OCI-LY1 (cell line): ENCODE results near the gene GC.

Experiments used
- H2AFZ ChIP-seq: fragments of 200-600 bp; sonication (generic), shearing (Covaris generic); 2 replicates; pipeline ENCODE4 v1.6.0; 2014; ENCODE audit warnings: antibody characterized with exemption, mild to moderate bottlenecking, low read length
- H3F3A ChIP-seq: fragments of 200-600 bp; sonication (generic), shearing (Covaris generic); 2 replicates; pipeline ENCODE4 v1.6.0; 2014; ENCODE audit warnings: mild to moderate bottlenecking, antibody characterized with exemption, low read length, moderate library complexity; ENCODE audit not compliant: insufficient read depth
- H3K27ac ChIP-seq: fragments of 200-600 bp; sonication (generic); 2 replicates; pipeline ENCODE4 v1.5.1; 2014; ENCODE audit warnings: low read length, mixed run types, mild to moderate bottlenecking, low read depth; ENCODE audit not compliant: poor library complexity, severe bottlenecking
- H3K27me3 ChIP-seq: fragments of 200-600 bp; sonication (generic); 2 replicates; pipeline ENCODE4 v1.6.0; 2014; ENCODE audit warnings: antibody characterized with exemption, mild to moderate bottlenecking, low read length, moderate library complexity; ENCODE audit not compliant: insufficient read depth
- H3K36me3 ChIP-seq: fragments of 200-600 bp; sonication (generic); 2 replicates; pipeline ENCODE4 v1.6.1; 2014; ENCODE audit warnings: mild to moderate bottlenecking, antibody characterized with exemption, low read length, moderate library complexity, mixed read lengths; ENCODE audit not compliant: insufficient read depth
- H3K4me1 ChIP-seq: fragments of 200-600 bp; sonication (generic); 2 replicates; pipeline ENCODE4 v1.5.1; 2014; ENCODE audit warnings: mild to moderate bottlenecking, low read length, moderate library complexity; ENCODE audit not compliant: insufficient read depth, severe bottlenecking
- H3K4me2 ChIP-seq: fragments of 200-600 bp; sonication (generic), shearing (Covaris generic); 2 replicates; pipeline ENCODE4 v1.6.1; 2014; ENCODE audit warnings: low read length
- H3K4me3 ChIP-seq: fragments of 200-600 bp; sonication (generic); 2 replicates; pipeline ENCODE4 v1.5.1; 2014; ENCODE audit warnings: low read length, low read depth, mild to moderate bottlenecking, mixed read lengths; ENCODE audit not compliant: poor library complexity, severe bottlenecking
- H3K79me2 ChIP-seq: fragments of 200-600 bp; shearing (Covaris generic); 2 replicates; pipeline ENCODE4 v1.6.1; 2016; ENCODE audit warnings: mixed run types, low read length, mixed read lengths; ENCODE audit not compliant: insufficient read depth
- H3K9ac ChIP-seq: fragments of 200-600 bp; sonication (generic), shearing (Covaris generic); 2 replicates; pipeline ENCODE4 v1.6.1; 2014; ENCODE audit warnings: mild to moderate bottlenecking, low read length, mixed read lengths
- H3K9me2 ChIP-seq: fragments of 200-600 bp; sonication (generic), shearing (Covaris generic); 2 replicates; pipeline ENCODE4 v1.6.1; 2014; ENCODE audit warnings: low read depth, mild to moderate bottlenecking, low read length, mixed read lengths
- H3K9me3 ChIP-seq: fragments of 200-600 bp; shearing (Covaris generic); 2 replicates; pipeline ENCODE4 v1.6.1; 2014; ENCODE audit warnings: low read length, mixed read lengths
- H4K20me1 ChIP-seq: fragments of 200-600 bp; sonication (generic), shearing (Covaris generic); 2 replicates; pipeline ENCODE4 v1.6.0; 2016; ENCODE audit warnings: mild to moderate bottlenecking, low read length; ENCODE audit not compliant: insufficient read depth
- CTCF ChIP-seq: fragments of 200-600 bp; sonication (generic), shearing (Covaris generic); IDR thresholded peaks from 2 replicates; pipeline ENCODE4 v1.5.1; 2017; ENCODE audit warnings: mild to moderate bottlenecking, antibody characterized with exemption, low read length, moderate library complexity, mixed read lengths
- EZH2 ChIP-seq: fragments of 200-600 bp; sonication (generic), shearing (Covaris generic); IDR thresholded peaks from 2 replicates; pipeline ENCODE4 v1.8.0; 2017; ENCODE audit warnings: borderline replicate concordance, mixed run types, mild to moderate bottlenecking, antibody characterized with exemption, low read length, moderate library complexity, mixed read lengths

The GC gene

DNA sequence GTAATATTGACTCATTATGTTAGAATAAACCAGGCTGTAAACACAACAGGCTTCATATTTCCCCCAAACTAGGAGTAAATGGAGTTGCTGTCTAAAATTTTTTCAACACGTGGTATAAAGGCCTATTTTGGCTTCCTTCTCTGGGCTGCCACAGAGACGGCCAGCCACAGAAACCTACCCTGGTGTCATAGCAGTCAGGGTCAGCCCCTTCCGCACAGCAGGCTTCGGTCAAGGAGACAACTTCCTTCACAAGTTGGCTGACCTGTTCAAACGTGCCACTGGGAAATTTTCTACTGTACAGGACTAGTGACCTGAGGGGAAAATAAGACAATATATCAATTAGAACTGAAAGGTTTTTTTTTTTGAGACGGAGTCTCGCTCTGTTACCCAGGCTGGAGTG is 15.8 kb downstream of the GC start:
- H3K9me2 ChIP-seq, result no peaks in the 10 kb centered on the region
- H4K20me1 ChIP-seq, result no peaks in the 10 kb centered on the region
- no peaks in the 10 kb centered on the region for H3K36me3 ChIP-seq
- H3K9me3 ChIP-seq, result no peaks in the 10 kb centered on the region
- H3K79me2 ChIP-seq, result no peaks in the 10 kb centered on the region
- no peak overlapping the region for H3K4me2 ChIP-seq
- TF ChIP-seq CTCF (no peak), EZH2 (no peak)
- H3K4me1 ChIP-seq, result no peaks in the 10 kb centered on the region
- no peaks in the 10 kb centered on the region for H3F3A ChIP-seq
- no peak overlapping the region for H3K9ac ChIP-seq
- no peaks in the 10 kb centered on the region for H3K27me3 ChIP-seq
- no peak overlapping the region for H2AFZ ChIP-seq
- H3K4me3 ChIP-seq, result no peak overlapping the region
- H3K27ac ChIP-seq, result no peak overlapping the region

DNA sequence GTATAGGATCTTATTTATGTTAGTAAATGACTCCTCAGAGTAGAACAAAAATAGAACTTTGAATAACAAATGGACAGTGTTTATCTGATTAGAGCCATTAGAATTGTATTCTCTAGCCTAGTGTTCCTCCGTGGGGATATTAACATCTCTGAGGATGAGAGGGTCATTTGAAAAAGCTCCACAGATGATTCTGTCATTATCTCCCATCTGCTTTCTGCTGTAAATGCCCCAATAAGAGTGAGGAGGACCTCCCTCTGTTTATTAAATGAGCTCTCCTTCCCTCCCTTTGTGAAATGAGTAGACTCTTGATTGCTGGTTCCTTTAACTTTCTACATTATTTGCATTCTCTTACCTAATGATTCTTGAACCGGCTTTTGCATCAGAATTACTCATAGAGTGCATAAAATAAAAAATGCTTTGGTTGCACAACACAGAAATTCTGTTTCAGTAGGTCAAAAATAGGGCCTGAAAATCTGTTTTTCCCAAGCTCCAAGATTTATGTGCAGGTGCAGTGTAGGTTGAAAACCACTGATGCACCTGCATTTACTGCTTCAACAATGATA is 18.0 kb downstream of the GC start:
- H3K36me3 ChIP-seq, result no peaks in the 10 kb centered on the region
- no peak overlapping the region for H3K4me2 ChIP-seq
- H3K9me3 ChIP-seq, result no peaks in the 10 kb centered on the region
- H3K4me3 ChIP-seq, result no peak overlapping the region
- no peaks in the 10 kb centered on the region for H3F3A ChIP-seq
- H4K20me1 ChIP-seq, result no peaks in the 10 kb centered on the region
- no peak overlapping the region for H2AFZ ChIP-seq
- no peaks in the 10 kb centered on the region for H3K79me2 ChIP-seq
- H3K27me3 ChIP-seq, result no peaks in the 10 kb centered on the region
- H3K9ac ChIP-seq, result no peak overlapping the region
- TF ChIP-seq EZH2 (no peak), CTCF (no peak)
- H3K27ac ChIP-seq, result no peak overlapping the region
- H3K4me1 ChIP-seq, result no peaks in the 10 kb centered on the region
- no peaks in the 10 kb centered on the region for H3K9me2 ChIP-seq

GRCh38 chr4:71765350-71765749 is 18.5 kb downstream of the GC start:
- no peak for TF ChIP-seq CTCF
- no peak for TF ChIP-seq EZH2
- no peak overlapping the region for H3K4me3 ChIP-seq
- H3K36me3 ChIP-seq, result no peaks in the 10 kb centered on the region
- no peaks in the 10 kb centered on the region for H4K20me1 ChIP-seq
- H2AFZ ChIP-seq, result no peak overlapping the region
- H3K79me2 ChIP-seq, result no peaks in the 10 kb centered on the region
- H3F3A ChIP-seq, result no peaks in the 10 kb centered on the region
- H3K27ac ChIP-seq, result no peak overlapping the region
- H3K27me3 ChIP-seq, result no peaks in the 10 kb centered on the region
- H3K4me2 ChIP-seq, result no peak overlapping the region
- no peaks in the 10 kb centered on the region for H3K9me2 ChIP-seq
- H3K9ac ChIP-seq, result no peak overlapping the region
- H3K9me3 ChIP-seq, result no peaks in the 10 kb centered on the region
- H3K4me1 ChIP-seq, result no peaks in the 10 kb centered on the region
